RWPE2 (cell line): ENCODE data around the gene NT5C1A.

Source experiments
- ATAC-seq: fragments of 200-7000 bp; cut with Tn5 transposase; 3 replicates; pipeline ENCODE4 v1.9.1; 2021; ENCODE audit warnings: low read depth
- DNase-seq: peaks from one replicate; pipeline ENCODE4 v3.0.0-alpha.2; 2020; ENCODE audit warnings: low spot score
- H3K27ac ChIP-seq: fragments of 450-650 bp; 2 replicates; pipeline ENCODE4 v1.5.1; 2017; ENCODE audit warnings: mild to moderate bottlenecking; ENCODE audit not compliant: poor library complexity, severe bottlenecking
- H3K27me3 ChIP-seq: fragments of 250-450 bp; sonication (Bioruptor Pico); 2 replicates; pipeline ENCODE4 v1.5.1; 2021; ENCODE audit warnings: mild to moderate bottlenecking, moderate library complexity; ENCODE audit not compliant: insufficient read depth, poor library complexity, severe bottlenecking
- H3K36me3 ChIP-seq: fragments of 250-450 bp; sonication (Bioruptor Pico); 2 replicates; pipeline ENCODE4 v1.5.1; 2020; ENCODE audit warnings: low read depth, mild to moderate bottlenecking, moderate library complexity
- H3K4me1 ChIP-seq: fragments of 250-450 bp; sonication (Bioruptor Pico); 2 replicates; pipeline ENCODE4 v1.5.1; 2021; ENCODE audit warnings: mild to moderate bottlenecking, moderate library complexity; ENCODE audit not compliant: insufficient read depth, poor library complexity, severe bottlenecking
- H3K4me3 ChIP-seq: fragments of 250-450 bp; sonication (Bioruptor Pico); 2 replicates; pipeline ENCODE4 v1.5.1; 2021; ENCODE audit warnings: mild to moderate bottlenecking, moderate library complexity; ENCODE audit not compliant: severe bottlenecking
- H3K9me3 ChIP-seq: fragments of 250-450 bp; sonication (Bioruptor Pico); 2 replicates; pipeline ENCODE4 v1.5.1; 2021; ENCODE audit warnings: mild to moderate bottlenecking, moderate library complexity; ENCODE audit not compliant: severe bottlenecking
- TF ChIP-seq, protein P1 (sequence below): fragments of 450-650 bp; IDR thresholded peaks from one replicate; pipeline ENCODE4 v1.5.1; 2017; ENCODE audit warnings: mild to moderate bottlenecking, moderate library complexity; ENCODE audit not compliant: poor library complexity, severe bottlenecking

The NT5C1A gene

DNA sequence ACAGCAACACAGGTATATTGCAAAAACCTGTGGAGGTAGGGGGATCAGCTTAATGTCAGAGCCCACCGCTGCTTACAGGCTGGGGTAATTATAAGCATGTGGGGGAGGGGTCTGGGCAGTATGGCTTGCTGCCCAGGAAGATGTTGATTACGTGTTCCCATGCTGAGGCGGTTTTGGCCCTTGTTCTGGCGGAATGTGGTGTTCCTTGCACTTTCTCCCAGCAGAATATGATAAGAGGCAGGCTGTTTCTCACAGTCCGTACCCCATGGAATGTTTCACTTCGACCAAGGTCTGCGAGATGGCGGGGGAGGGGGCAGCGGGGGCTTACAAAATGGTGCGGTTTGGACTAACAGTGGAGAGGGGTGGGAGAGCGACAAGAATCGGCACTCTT is 29.1 kb upstream of the NT5C1A start:
- no peaks in the 10 kb centered on the region for H3K27me3 ChIP-seq
- no peak overlapping the region for H3K27ac ChIP-seq
- TF ChIP-seq, protein P1, sequence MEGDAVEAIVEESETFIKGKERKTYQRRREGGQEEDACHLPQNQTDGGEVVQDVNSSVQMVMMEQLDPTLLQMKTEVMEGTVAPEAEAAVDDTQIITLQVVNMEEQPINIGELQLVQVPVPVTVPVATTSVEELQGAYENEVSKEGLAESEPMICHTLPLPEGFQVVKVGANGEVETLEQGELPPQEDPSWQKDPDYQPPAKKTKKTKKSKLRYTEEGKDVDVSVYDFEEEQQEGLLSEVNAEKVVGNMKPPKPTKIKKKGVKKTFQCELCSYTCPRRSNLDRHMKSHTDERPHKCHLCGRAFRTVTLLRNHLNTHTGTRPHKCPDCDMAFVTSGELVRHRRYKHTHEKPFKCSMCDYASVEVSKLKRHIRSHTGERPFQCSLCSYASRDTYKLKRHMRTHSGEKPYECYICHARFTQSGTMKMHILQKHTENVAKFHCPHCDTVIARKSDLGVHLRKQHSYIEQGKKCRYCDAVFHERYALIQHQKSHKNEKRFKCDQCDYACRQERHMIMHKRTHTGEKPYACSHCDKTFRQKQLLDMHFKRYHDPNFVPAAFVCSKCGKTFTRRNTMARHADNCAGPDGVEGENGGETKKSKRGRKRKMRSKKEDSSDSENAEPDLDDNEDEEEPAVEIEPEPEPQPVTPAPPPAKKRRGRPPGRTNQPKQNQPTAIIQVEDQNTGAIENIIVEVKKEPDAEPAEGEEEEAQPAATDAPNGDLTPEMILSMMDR = no peak
- no peaks in the 10 kb centered on the region for H3K9me3 ChIP-seq
- no peak overlapping the region for H3K4me3 ChIP-seq
- DNase-seq (no peak), ATAC-seq (0 out of 3 replicates have a peak, but pooled peaks have one; percentile 31)
- H3K4me1 ChIP-seq = no peaks in the 10 kb centered on the region
- H3K36me3 ChIP-seq = no peaks in the 10 kb centered on the region

DNA sequence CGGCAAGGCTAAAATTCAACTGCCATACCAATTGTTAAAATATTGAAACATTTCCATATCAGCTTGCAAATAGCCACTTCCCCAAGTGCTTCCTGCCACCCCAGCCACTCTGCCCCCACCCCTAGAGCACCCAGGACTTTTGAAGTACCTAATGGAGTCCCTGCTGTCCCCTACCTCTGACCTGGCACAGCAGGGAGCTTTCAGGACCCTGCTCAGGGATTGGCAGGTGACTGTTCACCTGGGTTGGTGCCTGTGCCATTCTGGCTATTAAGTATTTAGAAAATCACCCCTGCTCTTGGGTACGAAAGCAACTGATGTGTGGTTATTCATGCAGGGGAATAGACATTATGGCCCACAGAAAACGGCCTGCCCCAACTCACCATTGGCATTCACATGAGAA is 28.4 kb upstream of the NT5C1A start:
- no peak for DNase-seq
- Histone ChIP-seq H3K27me3 (no peaks in the 10 kb centered on the region), H3K27ac (no peak overlapping the region)

DNA sequence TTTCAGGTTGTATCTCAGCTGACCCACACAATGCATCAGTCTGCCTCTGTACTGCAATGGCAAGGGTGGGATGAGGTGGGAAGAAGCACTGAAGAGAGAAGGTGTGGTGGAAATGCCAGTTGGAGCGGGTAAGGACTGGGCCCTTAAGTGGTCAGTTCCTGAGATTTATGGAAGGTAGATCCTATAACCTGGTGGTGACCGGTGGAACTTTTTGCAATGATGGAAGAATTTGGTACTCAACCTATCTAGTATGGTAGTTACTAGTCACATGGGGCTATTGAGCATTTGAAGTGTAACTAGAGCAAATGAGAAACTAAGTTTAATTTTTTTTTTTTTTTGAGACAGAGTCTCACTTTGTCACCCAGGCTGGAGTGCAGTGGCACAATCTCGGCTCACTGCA is 27.5 kb upstream of the NT5C1A start:
- TF ChIP-seq, protein P1 = no peak
- H3K4me3 ChIP-seq = no peak overlapping the region
- no peaks in the 10 kb centered on the region for H3K36me3 ChIP-seq
- H3K27ac ChIP-seq = no peak overlapping the region
- H3K4me1 ChIP-seq = no peaks in the 10 kb centered on the region
- DNase-seq (no peak), ATAC-seq (no peak)
- no peaks in the 10 kb centered on the region for H3K27me3 ChIP-seq
- no peaks in the 10 kb centered on the region for H3K9me3 ChIP-seq

More for the DNA sequence above, 28.4 kb upstream of the NT5C1A start:
- TF ChIP-seq, protein P1 = no peak
- no peak for ATAC-seq
- Histone ChIP-seq H3K4me1 (no peaks in the 10 kb centered on the region), H3K36me3 (no peaks in the 10 kb centered on the region), H3K4me3 (no peak overlapping the region), H3K9me3 (no peaks in the 10 kb centered on the region)

DNA sequence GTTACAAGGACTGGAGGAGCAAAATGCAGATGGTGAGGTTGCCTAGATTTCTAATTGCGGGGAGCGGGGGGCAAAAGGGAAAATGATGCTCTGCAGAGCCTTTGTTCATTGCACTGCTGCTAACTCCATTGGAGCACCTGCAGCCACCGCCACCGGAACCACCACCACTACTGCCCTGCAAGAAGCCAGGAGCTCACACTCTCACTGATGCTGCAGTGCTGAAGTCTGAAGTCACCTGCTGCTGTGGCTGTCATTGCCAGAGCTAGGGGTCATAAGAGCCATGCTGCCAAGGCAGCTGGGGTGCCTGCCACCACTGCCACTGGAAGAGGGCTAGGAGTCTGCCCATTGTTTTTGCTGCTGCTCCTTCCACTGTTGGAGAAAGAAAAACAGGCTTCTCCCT is 26.7 kb upstream of the NT5C1A start:
- no peaks in the 10 kb centered on the region for H3K9me3 ChIP-seq
- TF ChIP-seq, protein P1 = no peak
- no peak overlapping the region for H3K4me3 ChIP-seq
- no peaks in the 10 kb centered on the region for H3K4me1 ChIP-seq
- no peaks in the 10 kb centered on the region for H3K36me3 ChIP-seq
- H3K27me3 ChIP-seq = no peaks in the 10 kb centered on the region
- ATAC-seq (no peak), DNase-seq (no peak)
- no peak overlapping the region for H3K27ac ChIP-seq

DNA sequence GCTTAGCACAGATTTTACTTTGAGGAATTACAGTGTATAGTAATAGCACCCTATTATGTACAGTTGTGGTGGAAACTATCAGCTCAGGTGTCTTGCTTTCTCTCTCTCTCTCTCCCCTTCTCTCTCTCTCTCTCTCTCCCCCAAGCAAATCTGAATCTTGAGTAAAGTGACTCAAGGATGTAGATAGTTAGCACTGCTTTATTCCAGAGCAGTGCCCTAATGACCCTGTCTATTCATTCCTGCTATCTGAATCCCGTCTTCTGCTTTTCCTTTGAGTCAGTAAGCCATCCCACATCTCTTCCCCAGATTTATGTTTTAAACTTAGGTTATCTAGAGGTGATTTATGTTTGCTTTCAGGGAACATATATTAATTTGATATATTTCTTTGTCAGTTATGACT is 24.5 kb upstream of the NT5C1A start:
- no peak for ATAC-seq
- TF ChIP-seq, protein P1 = no peak
- H3K36me3 ChIP-seq = no peaks in the 10 kb centered on the region

More for the DNA sequence above, 24.5 kb upstream of the NT5C1A start:
- no peak for DNase-seq
- no peak overlapping the region for H3K4me3 ChIP-seq
- peaks cover 21% of the 10 kb centered on the region for H3K27me3 ChIP-seq
- H3K4me1 ChIP-seq = peaks cover 4% of the 10 kb centered on the region
- no peaks in the 10 kb centered on the region for H3K9me3 ChIP-seq
- H3K27ac ChIP-seq = no peak overlapping the region
